ENCODE data around the gene KCNJ6.

KCNJ6 gene

DNA sequence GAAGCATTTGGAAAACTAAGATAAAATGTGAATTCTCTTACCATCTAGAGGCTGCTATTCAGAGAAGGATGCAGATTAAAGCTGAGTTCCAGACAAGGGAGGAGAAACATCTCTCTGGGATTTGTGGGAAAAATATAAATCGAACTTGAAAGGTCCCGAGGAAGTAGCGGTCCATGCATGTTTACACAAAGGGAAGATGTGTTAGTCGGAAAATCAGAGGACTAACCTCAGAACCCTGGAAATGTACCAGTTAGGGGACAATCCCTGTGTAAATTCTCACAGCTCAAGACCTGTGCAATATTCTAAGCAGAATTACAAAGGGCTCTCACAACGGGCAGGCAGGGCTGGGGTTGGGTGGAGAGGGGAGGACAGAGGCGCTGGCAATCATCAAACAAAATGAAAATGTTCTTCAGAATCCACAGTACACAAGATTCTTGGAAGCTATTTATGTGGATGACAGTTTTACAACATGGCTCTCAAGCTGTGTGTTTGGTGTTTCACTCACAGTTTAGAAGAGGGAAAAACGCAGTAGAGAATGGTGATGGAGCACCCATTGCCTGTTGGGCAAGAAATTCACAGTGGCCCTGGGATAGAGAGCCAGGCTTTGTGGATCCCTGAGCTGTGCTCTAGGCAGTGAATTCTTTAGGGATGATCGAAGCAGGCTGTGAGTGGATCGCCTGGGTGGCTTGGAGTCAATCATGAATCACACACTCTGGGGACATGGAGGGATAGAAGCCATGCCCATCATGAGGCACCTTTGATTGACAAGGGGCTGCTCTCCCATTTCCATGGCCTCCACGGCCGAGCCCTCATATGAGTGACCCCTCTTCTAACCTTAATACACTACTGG, 47.6 kb downstream of the KCNJ6 start:
- no peak for DNase-seq (ENCODE audit: low read depth in 4 of 4, low spot score in 1 of 4)

DNA sequence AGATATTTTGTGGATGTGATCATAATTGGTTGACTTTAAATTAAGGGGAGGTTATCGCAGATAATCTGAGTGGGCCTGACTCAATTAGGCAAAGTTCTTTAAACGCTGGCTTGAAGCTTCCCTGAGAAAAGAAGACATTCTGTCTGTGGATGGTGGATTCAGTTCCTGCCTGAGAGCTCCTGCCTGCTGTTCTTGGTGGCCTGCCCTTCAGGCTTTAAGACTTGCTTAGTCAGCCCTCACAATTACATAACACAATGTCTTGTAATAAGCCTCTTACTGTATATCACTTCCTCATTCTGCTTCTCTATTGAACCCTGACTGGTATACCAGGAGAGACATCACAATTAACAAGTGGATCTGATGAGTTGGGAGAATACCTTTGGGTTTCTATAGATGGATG, 50.2 kb downstream of the KCNJ6 start:
- no peak for DNase-seq (ENCODE audit: low read depth in 4 of 4, low spot score in 1 of 4)

DNA sequence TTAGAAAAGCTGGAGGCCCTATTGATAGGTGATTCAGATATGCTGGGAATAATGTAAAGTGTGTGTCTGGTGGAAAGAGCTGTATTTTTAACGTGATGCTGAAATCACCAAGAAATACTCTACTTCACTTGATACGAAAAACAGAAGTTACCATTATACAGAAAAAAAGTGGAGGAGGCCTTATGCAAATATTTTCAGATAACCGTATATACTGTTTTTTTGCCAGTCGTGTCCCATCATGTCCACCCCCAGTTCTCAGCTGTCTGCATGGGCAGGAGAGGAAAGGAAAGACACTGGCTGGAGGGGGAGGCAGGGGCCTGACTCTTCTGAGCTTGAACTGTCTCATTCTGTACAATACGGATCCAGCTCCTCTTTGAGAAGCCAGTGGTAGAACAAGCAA, 51.1 kb downstream of the KCNJ6 start:
- no peak for DNase-seq (ENCODE audit: low read depth in 4 of 4, low spot score in 1 of 4)

- no peak for DNase-seq (ENCODE audit: low read depth in 4 of 4, low spot score in 1 of 4)
Observed at GRCh38 chr21:37863842-37864241, 52.4 kb downstream of the KCNJ6 start.

DNA sequence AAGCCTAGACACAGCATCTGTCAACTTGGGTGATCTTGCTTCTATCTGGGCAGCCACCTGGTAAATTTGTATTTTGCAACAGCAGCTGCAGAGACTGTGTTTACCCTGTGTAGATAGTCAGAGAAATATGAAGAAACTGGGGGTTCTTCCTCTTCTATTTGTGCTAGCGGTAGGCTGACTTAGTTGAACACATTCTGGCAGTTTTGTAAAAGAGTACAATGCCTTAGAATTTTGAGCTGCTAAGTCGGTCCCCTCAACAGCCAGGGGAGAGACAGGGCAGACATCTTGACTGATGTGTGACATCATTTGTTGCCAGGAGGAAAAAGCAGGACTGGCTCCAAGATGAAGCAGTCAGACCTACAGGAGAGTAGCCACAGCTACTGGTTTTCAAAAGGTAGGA, 53.7 kb downstream of the KCNJ6 start:
- DNase-seq (ENCODE audit: low read depth in 4 of 4, low spot score in 1 of 4) = no peak

DNA sequence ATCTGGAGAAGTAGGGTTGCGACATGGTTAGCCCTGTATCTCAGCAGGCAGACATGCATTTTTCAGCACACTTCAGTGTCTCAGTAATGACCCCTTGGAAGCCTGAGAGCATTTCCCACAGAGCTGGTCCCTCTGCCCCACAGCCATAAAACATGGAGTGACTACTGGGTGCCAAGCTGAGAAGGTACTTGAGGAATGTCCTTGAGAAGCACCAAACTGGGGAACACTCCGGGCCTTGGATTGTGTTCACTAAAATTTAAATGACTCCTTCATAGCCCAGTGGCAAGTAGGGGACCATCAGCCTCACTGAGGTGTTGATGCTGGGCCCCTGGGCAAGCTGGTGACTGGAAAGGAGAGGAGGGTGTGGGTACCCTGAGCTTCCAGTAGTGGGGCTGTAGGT, 54.7 kb downstream of the KCNJ6 start:
- no peak for DNase-seq (ENCODE audit: low read depth in 4 of 4, low spot score in 1 of 4)

- DNase-seq (ENCODE audit: low read depth in 4 of 4, low spot score in 1 of 4) = no peak
Observed at GRCh38 chr21:37860416-37860815, 55.8 kb downstream of the KCNJ6 start.

GRCh38 chr21:37855647-37856625, 60.3 kb downstream of the KCNJ6 start:
- no peak for DNase-seq (ENCODE audit: low read depth in 4 of 4, low spot score in 1 of 4)

DNA sequence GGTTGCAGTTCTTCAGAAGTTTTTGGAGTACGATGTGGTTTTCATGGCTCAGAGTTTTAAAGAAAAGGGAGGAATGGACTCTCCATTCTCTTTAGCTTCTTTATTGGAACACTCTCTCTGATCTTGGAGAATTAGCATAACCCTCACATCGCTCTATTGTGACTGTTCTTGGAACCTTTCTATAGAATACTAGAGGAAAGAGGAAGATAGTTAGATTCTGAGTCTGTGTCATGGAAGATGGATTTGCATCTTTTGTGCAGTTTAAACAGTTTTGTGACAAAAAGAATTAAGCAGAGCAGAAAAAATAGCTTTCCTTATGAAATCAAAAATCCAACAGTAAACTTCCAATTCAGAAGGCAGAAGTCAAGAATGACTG, 61.0 kb downstream of the KCNJ6 start:
- DNase-seq (ENCODE audit: low read depth in 4 of 4, low spot score in 1 of 4) = no peak

- no peak for DNase-seq (ENCODE audit: low read depth in 4 of 4, low spot score in 1 of 4)
Observed at GRCh38 chr21:37849506-37850102, 66.7 kb downstream of the KCNJ6 start.

DNA sequence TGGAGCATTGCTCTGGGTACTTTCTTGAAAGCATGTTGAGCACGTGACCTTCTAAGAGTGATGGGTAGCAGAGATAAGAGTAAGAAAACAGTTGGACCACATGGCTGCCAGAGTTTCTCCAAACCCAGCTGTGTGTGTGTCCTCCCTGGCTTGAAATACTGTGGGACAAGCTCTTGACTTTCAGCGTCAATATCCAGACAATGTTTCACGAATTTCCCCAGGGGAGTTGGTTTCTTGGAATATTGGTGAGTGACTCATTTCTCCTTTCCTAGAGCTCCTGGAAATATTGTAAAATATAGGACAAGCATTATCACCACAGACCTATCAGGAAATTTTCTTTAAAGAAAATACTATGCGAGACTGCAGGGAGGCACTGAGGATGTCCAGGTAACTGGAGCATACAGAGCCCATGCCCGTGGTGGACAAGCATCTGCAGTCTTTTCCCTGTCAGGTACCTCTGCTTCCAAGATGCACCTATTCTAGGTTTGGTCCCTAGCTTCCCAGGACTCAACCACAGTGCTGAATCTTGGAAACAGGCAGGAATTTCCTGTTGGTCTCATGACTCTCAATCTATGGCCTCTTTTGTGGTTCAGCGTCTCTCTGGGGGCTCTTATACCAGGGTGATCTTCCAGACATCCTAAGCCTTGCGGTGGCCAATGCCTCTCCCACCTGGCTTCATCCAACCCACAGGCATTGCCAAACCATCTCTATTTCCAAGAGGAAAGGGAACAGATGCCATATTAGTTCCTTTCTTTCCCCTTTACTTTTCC, 67.4 kb downstream of the KCNJ6 start:
- no peak for DNase-seq (ENCODE audit: low read depth in 4 of 4, low spot score in 1 of 4)

GRCh38 chr21:37845535-37845934, 70.7 kb downstream of the KCNJ6 start:
- no peak for DNase-seq (ENCODE audit: low read depth in 4 of 4, low spot score in 1 of 4)

- DNase-seq (ENCODE audit: low read depth in 4 of 4, low spot score in 1 of 4) = no peak
Observed at GRCh38 chr21:37843191-37843590, 73.1 kb downstream of the KCNJ6 start.

GRCh38 chr21:37842163-37842919, 73.9 kb downstream of the KCNJ6 start:
- DNase-seq (ENCODE audit: low read depth in 4 of 4, low spot score in 1 of 4) = no peak

- DNase-seq (ENCODE audit: low read depth in 4 of 4, low spot score in 1 of 4) = no peak
Observed at GRCh38 chr21:37837381-37837780, 78.9 kb downstream of the KCNJ6 start.

- no peak for DNase-seq (ENCODE audit: low read depth in 4 of 4, low spot score in 1 of 4)
Observed at GRCh38 chr21:37835481-37835880, 80.8 kb downstream of the KCNJ6 start.

- DNase-seq (ENCODE audit: low read depth in 4 of 4, low spot score in 1 of 4) = no peak
Observed at GRCh38 chr21:37833301-37833700, 83.0 kb downstream of the KCNJ6 start.

- DNase-seq (ENCODE audit: low read depth in 4 of 4, low spot score in 1 of 4) = no peak
Observed at GRCh38 chr21:37829447-37829846, 86.8 kb downstream of the KCNJ6 start.

DNA sequence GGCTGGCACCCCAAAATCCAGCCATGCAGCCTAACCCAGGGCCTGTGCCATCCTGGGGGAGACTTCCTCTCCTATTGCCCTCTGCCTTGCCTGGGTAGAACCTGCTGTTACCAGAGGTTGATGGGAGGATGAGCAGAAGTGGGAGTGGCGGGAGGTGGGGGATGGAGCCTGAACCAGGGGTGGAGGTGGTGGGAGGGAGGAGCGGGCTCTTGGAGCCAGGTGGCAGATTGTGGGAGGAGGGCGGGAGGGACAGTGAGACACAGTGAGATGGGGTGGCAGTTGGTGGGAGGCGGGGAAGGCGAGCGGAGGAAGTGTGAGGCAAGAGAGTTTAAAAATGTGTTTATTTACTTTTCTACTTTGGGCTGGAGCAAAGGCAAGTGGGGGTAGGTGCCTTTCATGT, 87.3 kb downstream of the KCNJ6 start:
- no peak for DNase-seq (ENCODE audit: low read depth in 4 of 4, low spot score in 1 of 4)

DNA sequence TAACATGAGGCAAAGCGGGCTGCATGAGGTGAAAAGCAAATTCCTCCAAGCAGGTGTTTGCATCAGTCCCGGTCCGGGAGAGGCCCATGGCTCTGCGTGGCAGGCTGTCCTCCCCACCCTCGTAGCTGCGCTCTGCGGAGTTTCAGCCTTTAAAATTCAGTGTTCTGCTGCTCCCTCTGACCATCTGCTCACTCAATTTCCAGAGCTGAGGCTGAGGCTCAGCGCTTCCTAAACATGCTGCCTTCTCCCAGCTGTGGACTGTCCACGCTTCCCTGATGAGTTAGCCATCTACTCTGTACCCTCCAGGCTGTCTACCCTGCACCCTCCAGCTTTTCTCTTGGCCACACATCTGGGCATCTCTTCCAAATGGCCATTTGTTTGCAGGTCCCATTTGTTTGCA, 87.7 kb downstream of the KCNJ6 start:
- DNase-seq (ENCODE audit: low read depth in 4 of 4, low spot score in 1 of 4) = no peak
